GM13977 (cell line): ENCODE data around the gene SYT15.
"Not testable (repeated sequence)": the region's sequence is repeated elsewhere in the genome, so short reads cannot be mapped to it uniquely, and the experiment has no call there.

ENCODE experiments used
- DNase-seq: peaks from one replicate; pipeline ENCODE4 v3.0.0; 2012; ENCODE audit warnings: low spot score
- in situ Hi-C: fragments of 300-500 bp; cut with MboI; formaldehyde crosslinking; loops from one replicate; pipeline ENCODE4 v1.12.0; 2022; ENCODE audit warnings: low sequenced_read_pairs, low pct_unique_long_range_greater_than_20kb, mixed read lengths, inconsistent platforms; ENCODE audit not compliant: unreplicated experiment
- TF ChIP-seq, protein P1 (sequence below): IDR thresholded peaks from 2 replicates; pipeline ENCODE4 v1.5.1; 2012; ENCODE audit warnings: mild to moderate bottlenecking, control low read depth; ENCODE audit not compliant: insufficient read depth; ENCODE audit errors: extremely low read depth, missing control alignments

Gene SYT15

DNA sequence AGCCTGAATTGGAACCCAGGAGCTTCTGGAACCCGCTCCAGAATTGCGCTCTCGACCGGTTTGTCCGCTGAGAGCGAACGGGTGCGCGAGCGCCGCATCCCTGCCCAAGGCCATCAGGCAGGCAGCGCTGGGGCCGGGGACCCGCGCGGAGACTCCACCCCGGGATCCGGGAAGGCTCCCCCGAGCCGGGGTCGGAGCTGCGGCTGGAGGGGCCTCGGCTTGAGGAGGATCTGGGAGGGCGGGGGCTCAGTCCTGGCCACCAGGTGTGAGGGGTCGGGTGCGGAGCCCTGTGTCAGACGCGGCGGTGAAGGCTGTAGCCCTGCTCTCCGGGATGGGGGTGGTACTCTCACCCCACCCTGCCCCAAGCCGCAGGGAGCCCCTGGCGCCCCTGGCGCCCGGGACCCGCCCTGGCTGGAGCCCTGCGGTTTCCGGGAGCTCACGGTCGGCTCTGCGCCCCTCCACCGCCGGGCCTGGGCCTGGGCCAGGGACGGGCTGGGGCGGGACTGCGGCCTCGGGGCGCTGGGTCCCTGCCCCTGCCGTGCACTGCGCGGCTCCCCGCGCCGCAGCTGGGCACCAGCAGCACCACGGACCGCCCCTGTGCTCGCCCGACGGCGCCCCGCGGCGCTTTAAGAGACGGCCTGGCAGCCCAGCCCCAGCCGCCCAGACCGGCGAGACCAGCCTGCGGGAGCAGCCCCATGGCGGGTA is at the start of gene SYT15:
Gene SYT15, plus strand, starts transcription at position 655 of the 705 bp plus-strand sequence. Its CDS starts 41 bp downstream, at position 696.
- in situ Hi-C loops, DNase-seq: not testable (repeated sequence)

DNA sequence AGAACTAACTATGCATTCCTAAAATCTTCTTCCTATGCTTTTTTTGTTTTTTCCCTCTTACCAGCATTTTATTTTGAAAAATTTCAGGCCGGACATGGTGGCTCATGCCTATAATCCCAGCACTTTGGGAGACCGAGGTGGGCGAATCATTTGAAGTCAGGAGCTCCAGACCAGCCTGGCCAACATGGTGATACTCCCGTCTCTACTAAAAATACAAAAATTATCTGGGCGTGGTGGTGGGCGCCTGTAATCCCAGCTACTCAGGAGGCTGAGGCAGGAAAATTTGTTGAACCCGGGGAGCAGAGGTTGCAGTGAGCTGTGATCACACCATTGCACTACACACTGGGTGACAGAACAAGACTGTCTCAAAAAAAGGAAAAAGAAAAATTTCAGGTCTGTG is 49.2 kb upstream of the SYT15 start:
- DNase-seq, in situ Hi-C loops: not testable (repeated sequence)

DNA sequence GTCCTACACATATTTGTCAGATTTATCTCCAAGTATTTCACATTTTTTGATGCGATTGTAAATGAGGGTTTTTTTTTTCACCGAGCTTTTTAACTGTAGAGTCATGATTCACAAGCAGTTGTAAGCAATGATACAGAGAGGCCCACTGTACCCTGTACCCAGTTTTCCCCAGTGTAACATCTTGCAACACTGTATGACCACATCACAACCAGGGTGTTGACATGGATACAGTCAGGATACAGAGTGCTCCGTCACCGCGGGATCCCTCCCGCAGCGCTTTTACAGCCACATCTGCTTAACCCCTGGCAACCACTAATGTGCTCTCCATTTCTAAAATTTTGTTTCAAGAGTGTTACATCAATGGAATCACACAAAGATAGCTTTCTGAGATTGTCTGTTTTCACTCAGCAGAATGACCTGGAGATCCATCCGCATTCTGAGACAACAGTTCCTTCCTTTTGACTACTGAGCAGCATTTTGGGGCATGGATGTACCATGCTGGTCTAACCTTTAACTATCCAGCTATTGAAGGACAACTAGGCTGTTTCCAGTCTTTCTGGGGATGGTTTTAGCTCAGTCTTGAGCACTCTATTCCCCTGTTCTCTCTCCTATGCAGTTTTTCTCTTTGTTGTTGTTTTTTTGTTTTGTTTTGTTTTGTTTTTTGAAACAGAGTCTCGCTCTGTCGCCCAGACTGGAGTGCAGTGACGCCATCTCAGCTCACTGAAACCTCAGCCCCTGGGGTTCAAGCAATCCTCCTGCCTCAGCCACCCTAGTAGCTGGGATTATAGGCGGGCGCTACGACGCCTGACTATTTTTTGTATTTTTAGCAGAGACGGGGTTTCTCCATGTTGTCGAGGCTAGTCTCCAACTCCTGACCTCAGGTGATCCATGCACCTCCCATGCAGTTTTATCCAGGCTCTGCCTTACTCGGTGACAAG is 48.4 kb upstream of the SYT15 start:
- TF ChIP-seq, protein P1, sequence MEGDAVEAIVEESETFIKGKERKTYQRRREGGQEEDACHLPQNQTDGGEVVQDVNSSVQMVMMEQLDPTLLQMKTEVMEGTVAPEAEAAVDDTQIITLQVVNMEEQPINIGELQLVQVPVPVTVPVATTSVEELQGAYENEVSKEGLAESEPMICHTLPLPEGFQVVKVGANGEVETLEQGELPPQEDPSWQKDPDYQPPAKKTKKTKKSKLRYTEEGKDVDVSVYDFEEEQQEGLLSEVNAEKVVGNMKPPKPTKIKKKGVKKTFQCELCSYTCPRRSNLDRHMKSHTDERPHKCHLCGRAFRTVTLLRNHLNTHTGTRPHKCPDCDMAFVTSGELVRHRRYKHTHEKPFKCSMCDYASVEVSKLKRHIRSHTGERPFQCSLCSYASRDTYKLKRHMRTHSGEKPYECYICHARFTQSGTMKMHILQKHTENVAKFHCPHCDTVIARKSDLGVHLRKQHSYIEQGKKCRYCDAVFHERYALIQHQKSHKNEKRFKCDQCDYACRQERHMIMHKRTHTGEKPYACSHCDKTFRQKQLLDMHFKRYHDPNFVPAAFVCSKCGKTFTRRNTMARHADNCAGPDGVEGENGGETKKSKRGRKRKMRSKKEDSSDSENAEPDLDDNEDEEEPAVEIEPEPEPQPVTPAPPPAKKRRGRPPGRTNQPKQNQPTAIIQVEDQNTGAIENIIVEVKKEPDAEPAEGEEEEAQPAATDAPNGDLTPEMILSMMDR, result no peak
- DNase-seq, result no peak
- in situ Hi-C loops, result no loop called here

DNA sequence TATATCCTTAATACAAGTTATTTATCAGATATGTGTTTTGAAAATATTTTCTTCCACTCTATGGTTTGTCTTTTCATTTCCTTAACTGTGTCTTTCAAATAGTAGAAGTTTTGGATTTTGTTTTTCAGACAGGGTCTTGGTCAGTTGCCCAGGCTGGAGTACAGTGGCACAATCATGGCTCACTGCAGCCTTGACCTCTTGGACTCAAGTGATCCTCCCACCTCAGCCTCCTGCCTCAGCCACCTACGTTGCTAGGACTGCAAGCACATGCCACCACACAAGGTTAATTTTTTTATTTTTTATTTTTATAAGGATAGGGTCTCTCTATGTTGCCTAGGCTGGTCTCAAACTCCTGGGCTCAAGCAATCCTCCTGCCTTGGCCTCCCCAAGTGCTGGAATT is 46.7 kb upstream of the SYT15 start:
- DNase-seq, in situ Hi-C loops: not testable (repeated sequence)

DNA sequence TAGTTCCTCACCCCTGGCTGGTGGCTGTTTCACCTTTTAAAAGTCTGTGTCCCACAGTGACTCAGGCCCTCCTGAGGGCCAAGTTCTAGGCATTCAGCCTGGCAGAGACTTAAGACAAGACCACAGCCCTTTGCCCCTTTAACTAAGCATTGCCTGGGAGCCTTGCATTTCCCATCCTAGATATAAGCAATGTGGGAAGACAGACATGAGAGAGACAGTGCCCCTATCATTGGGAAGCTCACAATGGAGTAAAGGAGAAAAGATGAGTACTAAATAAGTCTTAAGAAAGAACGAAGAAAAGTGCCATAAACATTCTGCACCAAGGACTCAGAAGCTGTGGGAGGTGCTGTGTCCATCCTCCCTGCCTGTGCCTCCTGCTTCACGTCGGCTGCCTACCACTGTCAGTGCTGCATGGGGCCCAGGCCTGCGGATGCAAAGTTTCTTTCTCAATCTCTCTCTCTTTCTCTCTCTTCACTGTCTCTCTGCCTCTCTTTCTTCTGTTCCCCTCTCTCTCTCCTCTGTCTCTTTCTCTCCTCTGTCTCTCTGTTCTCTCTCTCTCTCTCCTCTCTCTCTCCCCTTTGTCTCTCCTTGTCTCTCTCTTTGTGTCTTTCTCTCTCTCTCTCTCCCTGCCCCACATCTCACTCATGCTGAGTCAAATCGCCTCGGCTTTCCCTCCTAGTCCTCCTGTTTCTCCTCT is 44.0 kb upstream of the SYT15 start:
- in situ Hi-C loops, result no loop called here
- TF ChIP-seq, protein P1, result no peak
- no peak for DNase-seq

DNA sequence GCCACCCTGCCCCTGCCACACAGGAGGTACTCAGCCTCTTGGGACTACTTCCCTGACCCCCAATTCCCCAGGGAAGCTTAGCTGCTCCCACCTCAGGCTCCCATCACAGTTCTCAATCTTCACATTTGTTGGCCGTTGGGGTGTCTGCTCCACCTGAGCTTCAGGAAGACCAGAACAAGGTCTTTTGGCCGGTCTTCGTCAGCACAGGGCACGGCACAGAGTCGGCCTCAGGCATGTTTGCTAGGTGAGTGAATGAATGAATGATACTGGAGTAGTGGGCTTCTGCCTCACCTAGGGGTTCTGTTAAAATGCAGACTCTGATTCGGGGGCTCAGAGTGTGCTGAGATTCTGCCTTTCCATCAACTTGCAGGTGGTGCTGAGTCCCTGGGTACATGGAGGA is 42.8 kb upstream of the SYT15 start:
- TF ChIP-seq, protein P1, result no peak
- DNase-seq, result no peak
- in situ Hi-C loops, result no loop called here

DNA sequence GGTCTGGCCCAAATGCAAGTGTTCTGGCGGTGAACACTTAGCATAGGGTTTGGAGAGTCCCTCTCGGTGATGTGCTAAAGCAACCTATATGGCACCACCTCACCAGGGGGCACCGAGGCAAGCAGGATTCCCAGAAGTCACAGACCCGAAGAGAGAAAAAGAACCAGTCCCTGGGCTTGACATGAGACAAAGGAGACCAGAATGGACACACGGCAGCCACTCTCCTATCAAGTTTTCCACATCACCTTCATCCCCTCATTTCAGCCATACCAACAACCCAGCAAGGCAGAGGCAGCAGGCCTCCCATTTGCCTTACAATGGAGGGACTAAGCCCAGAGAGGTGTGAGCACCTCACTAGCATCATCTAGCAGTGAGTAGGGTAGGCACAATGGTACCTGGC is 42.1 kb upstream of the SYT15 start:
- DNase-seq, result no peak
- in situ Hi-C loops, result no loop called here
- TF ChIP-seq, protein P1, result no peak

DNA sequence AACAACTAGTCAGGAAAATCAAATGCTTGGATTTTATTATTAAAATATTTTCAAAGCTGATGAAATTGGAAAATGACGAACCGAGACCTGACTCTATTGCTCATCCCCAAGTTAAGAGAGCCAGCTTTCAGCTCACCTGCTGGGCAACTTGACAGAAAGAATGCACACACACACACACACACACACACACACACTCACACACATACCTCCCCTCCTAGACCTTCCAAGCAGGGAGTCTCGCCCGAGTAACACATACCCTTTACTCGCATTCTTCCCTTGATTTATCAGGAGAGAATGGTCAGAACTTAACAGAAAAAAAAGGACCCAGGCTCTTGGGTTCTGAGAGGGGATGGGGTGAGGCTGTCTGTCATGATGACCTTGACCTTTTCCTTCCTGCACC is 41.6 kb upstream of the SYT15 start:
- TF ChIP-seq, protein P1, result no peak
- DNase-seq, result no peak
- in situ Hi-C loops, result no loop called here
